ENCODE data around the gene WDR4. TPM values are rescaled to one million over a fixed set of nuclear protein-coding genes. Genes with fewer than 3 reads are reported as not detected.
A peak's percentile ranks its signal among the peaks of the same experiment; 100 is the strongest.

Gene WDR4
- total RNA-seq, 1 experiment from 2014 or later = 42.6 TPM

DNA sequence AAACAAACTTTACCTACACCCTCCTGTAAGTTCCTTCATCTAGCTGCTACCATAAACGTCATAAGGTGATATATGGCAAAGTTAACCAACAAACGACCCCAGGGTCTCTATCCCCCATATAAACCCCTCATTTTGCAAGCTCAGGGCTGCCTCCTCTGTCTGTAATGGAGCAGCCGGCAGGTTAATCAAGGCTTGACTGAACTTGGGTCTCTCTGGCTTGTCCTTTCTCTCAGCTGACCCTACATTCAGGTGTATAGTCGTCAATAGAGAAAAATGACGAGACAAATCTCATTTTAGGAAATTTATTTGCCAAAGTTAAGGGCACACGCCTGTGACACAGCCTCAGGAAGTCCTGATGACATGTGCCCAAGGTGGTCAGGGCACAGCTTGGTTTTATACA, 67.4 kb downstream of the WDR4 start:
- H3K36me3 Mint-ChIP-seq = peaks cover 38% of the 10 kb centered on the region
- ChIA-PET CTCF (interaction anchor here (1.3 kb wide), 1 partner anchor 219 kb away, joined by 4 read pairs; no protein-coding TSS in a partner anchor), POLR2A (interaction anchor here (0.7 kb wide), 1 partner anchor 1568 kb away, joined by 3 read pairs; no protein-coding TSS in a partner anchor)
- H3K27ac Mint-ChIP-seq = no peak overlapping the region; the same call in 1 of the 2 replicates
- TF ChIP-seq, protein P1, sequence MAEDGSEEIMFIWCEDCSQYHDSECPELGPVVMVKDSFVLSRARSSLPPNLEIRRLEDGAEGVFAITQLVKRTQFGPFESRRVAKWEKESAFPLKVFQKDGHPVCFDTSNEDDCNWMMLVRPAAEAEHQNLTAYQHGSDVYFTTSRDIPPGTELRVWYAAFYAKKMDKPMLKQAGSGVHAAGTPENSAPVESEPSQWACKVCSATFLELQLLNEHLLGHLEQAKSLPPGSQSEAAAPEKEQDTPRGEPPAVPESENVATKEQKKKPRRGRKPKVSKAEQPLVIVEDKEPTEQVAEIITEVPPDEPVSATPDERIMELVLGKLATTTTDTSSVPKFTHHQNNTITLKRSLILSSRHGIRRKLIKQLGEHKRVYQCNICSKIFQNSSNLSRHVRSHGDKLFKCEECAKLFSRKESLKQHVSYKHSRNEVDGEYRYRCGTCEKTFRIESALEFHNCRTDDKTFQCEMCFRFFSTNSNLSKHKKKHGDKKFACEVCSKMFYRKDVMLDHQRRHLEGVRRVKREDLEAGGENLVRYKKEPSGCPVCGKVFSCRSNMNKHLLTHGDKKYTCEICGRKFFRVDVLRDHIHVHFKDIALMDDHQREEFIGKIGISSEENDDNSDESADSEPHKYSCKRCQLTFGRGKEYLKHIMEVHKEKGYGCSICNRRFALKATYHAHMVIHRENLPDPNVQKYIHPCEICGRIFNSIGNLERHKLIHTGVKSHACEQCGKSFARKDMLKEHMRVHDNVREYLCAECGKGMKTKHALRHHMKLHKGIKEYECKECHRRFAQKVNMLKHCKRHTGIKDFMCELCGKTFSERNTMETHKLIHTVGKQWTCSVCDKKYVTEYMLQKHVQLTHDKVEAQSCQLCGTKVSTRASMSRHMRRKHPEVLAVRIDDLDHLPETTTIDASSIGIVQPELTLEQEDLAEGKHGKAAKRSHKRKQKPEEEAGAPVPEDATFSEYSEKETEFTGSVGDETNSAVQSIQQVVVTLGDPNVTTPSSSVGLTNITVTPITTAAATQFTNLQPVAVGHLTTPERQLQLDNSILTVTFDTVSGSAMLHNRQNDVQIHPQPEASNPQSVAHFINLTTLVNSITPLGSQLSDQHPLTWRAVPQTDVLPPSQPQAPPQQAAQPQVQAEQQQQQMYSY (CRISPR knock-in tag; IDR thresholded peaks at IDR 0.05) = no peak
- TF ChIP-seq TEAD1 (CRISPR knock-in tag; IDR thresholded peaks at IDR 0.05) (no peak), SMAD3 (CRISPR knock-in tag; IDR thresholded peaks at IDR 0.05; ENCODE audit: borderline replicate concordance) (no peak), ESRRA (CRISPR knock-in tag; IDR thresholded peaks at IDR 0.05; ENCODE audit: borderline replicate concordance) (no peak), ZNF121 (CRISPR knock-in tag; IDR thresholded peaks at IDR 0.05) (peak; percentile 57; the same call in 1 of the 2 replicates), GTF2I (CRISPR knock-in tag; conservative IDR thresholded peaks at IDR 0.05) (no peak)
- TF ChIP-seq, protein P2, sequence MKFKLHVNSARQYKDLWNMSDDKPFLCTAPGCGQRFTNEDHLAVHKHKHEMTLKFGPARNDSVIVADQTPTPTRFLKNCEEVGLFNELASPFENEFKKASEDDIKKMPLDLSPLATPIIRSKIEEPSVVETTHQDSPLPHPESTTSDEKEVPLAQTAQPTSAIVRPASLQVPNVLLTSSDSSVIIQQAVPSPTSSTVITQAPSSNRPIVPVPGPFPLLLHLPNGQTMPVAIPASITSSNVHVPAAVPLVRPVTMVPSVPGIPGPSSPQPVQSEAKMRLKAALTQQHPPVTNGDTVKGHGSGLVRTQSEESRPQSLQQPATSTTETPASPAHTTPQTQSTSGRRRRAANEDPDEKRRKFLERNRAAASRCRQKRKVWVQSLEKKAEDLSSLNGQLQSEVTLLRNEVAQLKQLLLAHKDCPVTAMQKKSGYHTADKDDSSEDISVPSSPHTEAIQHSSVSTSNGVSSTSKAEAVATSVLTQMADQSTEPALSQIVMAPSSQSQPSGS (CRISPR knock-in tag; IDR thresholded peaks at IDR 0.05; ENCODE audit: borderline replicate concordance, low read depth) = no peak
- TF ChIP-seq, protein P3, sequence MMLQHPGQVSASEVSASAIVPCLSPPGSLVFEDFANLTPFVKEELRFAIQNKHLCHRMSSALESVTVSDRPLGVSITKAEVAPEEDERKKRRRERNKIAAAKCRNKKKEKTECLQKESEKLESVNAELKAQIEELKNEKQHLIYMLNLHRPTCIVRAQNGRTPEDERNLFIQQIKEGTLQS (CRISPR knock-in tag; conservative IDR thresholded peaks at IDR 0.05) = no peak
- DNase-seq (ENCODE audit: low spot score) (no peak), ATAC-seq (no peak)
- peaks cover 31% of the 10 kb centered on the region for H3K9me3 Mint-ChIP-seq
- H3K4me3 Mint-ChIP-seq = no peak overlapping the region
- H3K4me1 Mint-ChIP-seq = peaks cover 16% of the 10 kb centered on the region
- H3K27me3 Mint-ChIP-seq (ENCODE audit: low read depth) = peaks cover 11% of the 10 kb centered on the region

DNA sequence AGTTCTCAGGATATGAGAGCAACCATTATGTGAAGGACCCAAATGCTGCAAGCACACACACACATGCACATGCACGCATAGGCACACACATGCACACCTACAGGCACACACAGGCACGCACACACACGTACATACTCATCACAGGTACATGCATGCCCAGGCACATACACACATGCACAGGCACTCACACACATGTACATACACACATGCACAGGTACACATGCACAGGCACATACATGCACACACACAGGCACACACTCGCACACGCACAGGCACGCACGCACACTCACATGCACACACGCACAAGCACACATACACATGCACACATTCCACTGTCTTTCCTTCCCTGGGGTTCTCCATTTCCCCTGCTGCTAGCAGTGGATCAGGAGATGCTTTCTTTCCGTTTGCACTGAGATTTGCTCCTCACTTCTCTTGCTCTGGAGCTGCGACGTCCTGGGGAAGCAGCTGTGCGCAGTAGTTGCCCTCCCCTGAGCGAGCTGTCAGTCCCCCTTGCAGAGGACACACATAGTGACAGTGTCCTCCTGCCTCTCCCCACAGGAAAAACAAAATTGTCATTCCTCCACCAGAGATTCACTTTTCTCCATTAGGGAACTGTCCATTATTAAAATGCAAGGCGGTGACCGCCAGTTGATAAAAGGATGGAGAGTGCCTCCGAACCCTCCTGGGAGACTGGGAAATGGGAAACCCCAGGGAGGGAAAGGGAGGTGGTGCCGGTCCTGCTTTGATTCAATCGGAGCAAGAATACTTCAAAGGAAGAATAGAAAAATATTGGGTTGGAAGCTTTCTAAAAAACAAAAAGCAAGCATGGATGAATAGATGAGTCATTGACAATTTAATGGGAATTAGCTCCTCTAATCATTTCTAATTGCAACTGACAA, 69.5 kb downstream of the WDR4 start:
- CTCF ChIA-PET = no interaction called here
- DNase-seq (ENCODE audit: low spot score) (no peak), ATAC-seq (no peak)

DNA sequence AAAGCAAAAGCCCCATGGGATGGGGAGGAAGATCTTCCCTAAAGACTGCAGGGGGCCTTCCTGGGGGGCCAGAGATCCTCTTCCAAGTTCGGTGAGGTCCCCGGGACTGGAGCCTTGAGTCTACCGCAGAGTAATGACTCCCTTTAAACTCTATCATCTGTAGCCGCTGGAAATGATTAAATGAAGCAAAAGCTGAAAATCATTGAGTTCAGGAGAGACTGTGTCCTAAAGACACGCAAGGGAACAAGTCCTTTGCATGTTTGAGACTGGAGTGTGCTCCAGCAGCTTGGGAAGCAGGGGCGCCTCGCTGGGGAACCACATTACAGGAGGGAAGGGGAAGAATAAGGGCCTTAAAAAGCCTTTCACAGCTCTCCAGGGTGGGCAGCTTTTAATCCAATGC, 70.2 kb downstream of the WDR4 start:
- Mint-ChIP-seq H3K4me3 (no peak overlapping the region), H3K9me3 (peaks cover 15% of the 10 kb centered on the region), H3K27me3 (ENCODE audit: low read depth) (peaks cover 9% of the 10 kb centered on the region; the same call in 1 of the 2 replicates), H3K27ac (0 out of 2 replicates have a peak overlapping the region, but pooled peaks have one; percentile 71), H3K36me3 (peaks cover 15% of the 10 kb centered on the region), H3K4me1 (peaks cover 16% of the 10 kb centered on the region)
- ATAC-seq (no peak), DNase-seq (ENCODE audit: low spot score) (no peak)
- ChIA-PET CTCF (no interaction called here), POLR2A (no interaction called here)
- TF ChIP-seq JAZF1 (CRISPR knock-in tag; IDR thresholded peaks at IDR 0.05) (no peak), HMGA2 (CRISPR knock-in tag; IDR thresholded peaks at IDR 0.05) (no peak), KAT7 (CRISPR knock-in tag; IDR thresholded peaks at IDR 0.05; ENCODE audit: borderline replicate concordance) (no peak), ZNF416 (CRISPR knock-in tag; IDR thresholded peaks at IDR 0.05) (no peak)
- TF ChIP-seq, protein P4, sequence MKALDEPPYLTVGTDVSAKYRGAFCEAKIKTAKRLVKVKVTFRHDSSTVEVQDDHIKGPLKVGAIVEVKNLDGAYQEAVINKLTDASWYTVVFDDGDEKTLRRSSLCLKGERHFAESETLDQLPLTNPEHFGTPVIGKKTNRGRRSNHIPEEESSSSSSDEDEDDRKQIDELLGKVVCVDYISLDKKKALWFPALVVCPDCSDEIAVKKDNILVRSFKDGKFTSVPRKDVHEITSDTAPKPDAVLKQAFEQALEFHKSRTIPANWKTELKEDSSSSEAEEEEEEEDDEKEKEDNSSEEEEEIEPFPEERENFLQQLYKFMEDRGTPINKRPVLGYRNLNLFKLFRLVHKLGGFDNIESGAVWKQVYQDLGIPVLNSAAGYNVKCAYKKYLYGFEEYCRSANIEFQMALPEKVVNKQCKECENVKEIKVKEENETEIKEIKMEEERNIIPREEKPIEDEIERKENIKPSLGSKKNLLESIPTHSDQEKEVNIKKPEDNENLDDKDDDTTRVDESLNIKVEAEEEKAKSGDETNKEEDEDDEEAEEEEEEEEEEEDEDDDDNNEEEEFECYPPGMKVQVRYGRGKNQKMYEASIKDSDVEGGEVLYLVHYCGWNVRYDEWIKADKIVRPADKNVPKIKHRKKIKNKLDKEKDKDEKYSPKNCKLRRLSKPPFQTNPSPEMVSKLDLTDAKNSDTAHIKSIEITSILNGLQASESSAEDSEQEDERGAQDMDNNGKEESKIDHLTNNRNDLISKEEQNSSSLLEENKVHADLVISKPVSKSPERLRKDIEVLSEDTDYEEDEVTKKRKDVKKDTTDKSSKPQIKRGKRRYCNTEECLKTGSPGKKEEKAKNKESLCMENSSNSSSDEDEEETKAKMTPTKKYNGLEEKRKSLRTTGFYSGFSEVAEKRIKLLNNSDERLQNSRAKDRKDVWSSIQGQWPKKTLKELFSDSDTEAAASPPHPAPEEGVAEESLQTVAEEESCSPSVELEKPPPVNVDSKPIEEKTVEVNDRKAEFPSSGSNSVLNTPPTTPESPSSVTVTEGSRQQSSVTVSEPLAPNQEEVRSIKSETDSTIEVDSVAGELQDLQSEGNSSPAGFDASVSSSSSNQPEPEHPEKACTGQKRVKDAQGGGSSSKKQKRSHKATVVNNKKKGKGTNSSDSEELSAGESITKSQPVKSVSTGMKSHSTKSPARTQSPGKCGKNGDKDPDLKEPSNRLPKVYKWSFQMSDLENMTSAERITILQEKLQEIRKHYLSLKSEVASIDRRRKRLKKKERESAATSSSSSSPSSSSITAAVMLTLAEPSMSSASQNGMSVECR (CRISPR knock-in tag; IDR thresholded peaks at IDR 0.05; ENCODE audit: borderline replicate concordance) = no peak

More for the DNA sequence above, 69.5 kb downstream of the WDR4 start:
- peaks cover 16% of the 10 kb centered on the region for H3K4me1 Mint-ChIP-seq
- H3K27me3 Mint-ChIP-seq (ENCODE audit: low read depth) = peaks cover 8% of the 10 kb centered on the region; the same call in 1 of the 2 replicates
- TF ChIP-seq, protein P5, sequence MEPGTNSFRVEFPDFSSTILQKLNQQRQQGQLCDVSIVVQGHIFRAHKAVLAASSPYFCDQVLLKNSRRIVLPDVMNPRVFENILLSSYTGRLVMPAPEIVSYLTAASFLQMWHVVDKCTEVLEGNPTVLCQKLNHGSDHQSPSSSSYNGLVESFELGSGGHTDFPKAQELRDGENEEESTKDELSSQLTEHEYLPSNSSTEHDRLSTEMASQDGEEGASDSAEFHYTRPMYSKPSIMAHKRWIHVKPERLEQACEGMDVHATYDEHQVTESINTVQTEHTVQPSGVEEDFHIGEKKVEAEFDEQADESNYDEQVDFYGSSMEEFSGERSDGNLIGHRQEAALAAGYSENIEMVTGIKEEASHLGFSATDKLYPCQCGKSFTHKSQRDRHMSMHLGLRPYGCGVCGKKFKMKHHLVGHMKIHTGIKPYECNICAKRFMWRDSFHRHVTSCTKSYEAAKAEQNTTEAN (CRISPR knock-in tag; IDR thresholded peaks at IDR 0.05) = no peak
- TF ChIP-seq, protein P6, sequence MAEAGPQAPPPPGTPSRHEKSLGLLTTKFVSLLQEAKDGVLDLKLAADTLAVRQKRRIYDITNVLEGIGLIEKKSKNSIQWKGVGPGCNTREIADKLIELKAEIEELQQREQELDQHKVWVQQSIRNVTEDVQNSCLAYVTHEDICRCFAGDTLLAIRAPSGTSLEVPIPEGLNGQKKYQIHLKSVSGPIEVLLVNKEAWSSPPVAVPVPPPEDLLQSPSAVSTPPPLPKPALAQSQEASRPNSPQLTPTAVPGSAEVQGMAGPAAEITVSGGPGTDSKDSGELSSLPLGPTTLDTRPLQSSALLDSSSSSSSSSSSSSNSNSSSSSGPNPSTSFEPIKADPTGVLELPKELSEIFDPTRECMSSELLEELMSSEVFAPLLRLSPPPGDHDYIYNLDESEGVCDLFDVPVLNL (CRISPR knock-in tag; IDR thresholded peaks at IDR 0.05; ENCODE audit: borderline replicate concordance, low read depth) = no peak
- no peak for TF ChIP-seq ZNF232 (CRISPR knock-in tag; IDR thresholded peaks at IDR 0.05)
- H3K4me3 Mint-ChIP-seq = no peak overlapping the region
- POLR2A ChIA-PET = no interaction called here
- peak overlapping the region; percentile 8; the same call in 1 of the 2 replicates for H3K27ac Mint-ChIP-seq
- peaks cover 19% of the 10 kb centered on the region for H3K36me3 Mint-ChIP-seq
- H3K9me3 Mint-ChIP-seq = peaks cover 19% of the 10 kb centered on the region
